ENCODE measurements around the gene PAQR3.

GRCh38 chr4:78863991-78864390, 75.2 kb downstream of the PAQR3 start:
- TF ChIP-seq CTCF (conservative IDR thresholded peaks at IDR 0.05; ENCODE audit: low read depth, low read length) (no peak), EZH2 (IDR thresholded peaks at IDR 0.05; ENCODE audit: borderline replicate concordance, low read depth, low read length, poor library complexity, severe bottlenecking) (no peak)

Measured in A673 (cell line).